Adrenal gland (tissue), 5 donors: ENCODE data around the gene CLUH.

Experiments used
- CTCF ChIP-seq, 6 experiments: fragments of 450-650 bp in 4 of 6; fragments of 200-600 bp in 2 of 6; sonication (generic) in 1 of 6; IDR thresholded peaks; 1 replicate in 5 of 6; 2 replicates in 1 of 6; pipeline versions ENCODE4 v1.5.1 to v1.8.0; 2016 to 2021; ENCODE audit warnings: antibody characterized with exemption in 6 of 6, mild to moderate bottlenecking in 2 of 6, moderate library complexity in 1 of 6
- POLR2A ChIP-seq, 2 donors: fragments of 450-650 bp; IDR thresholded peaks; one replicate each; pipeline ENCODE4 v1.6.1; 2017; ENCODE audit warnings: antibody characterized with exemption in 2 of 2, mild to moderate bottlenecking in 2 of 2, moderate library complexity in 1 of 2
- donor health status: DM: no; HTN: no; CAD: no.

- no peak for TF ChIP-seq CTCF (IDR thresholded peaks at IDR 0.05)
- no peak for TF ChIP-seq POLR2A (IDR thresholded peaks at IDR 0.05)
Observed at GRCh38 chr17:2755891-2756724, 44.5 kb upstream of the CLUH start.
